Skin of body (tissue), 2 donors: ENCODE results near the gene TSSK3. TPM values are rescaled to one million over a fixed set of nuclear protein-coding genes. Genes with fewer than 3 reads are reported as not detected.
"Not testable (repeated sequence)": the region's sequence is repeated elsewhere in the genome, so short reads cannot be mapped to it uniquely, and the experiment has no call there.

ENCODE experiments used
- DNase-seq: peaks from one replicate; lab custom pipeline; 2025; lab: John Stamatoyannopoulos, UW
- total RNA-seq: library from RNA; depleted of rRNA; stranded (reverse); fragments of >200 nt; gene quantifications from one replicate; pipeline ENCODE4 v1.2.3, GENCODE V29; 2014

Gene TSSK3
- total RNA-seq, 1 donor from 2014 or later = 0.89 TPM

DNA sequence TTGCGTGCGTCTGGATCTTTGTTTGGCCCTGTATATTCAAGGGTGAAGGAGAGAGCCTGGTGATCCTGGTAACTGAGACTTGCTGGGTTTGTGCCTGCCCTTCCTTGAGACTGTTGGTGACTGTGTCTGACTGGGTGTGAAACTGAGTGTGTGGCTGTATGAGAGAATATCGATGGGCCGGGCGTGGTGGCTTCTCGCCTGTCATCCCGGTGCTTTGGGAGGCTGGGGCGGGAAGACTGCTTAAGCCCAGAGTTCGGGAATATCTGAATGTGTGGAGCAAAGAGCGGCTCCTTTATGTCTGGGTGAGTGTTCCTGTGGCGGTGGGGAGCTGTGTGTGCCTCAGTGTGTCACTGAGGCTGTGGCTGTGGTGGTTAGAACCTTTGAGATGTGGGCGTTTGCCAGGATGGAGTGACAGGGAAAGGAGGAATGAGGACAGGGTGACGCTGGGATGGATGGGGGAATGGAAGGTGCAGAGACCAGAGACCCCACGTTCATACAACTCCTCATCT is 23.6 kb upstream of the TSSK3 start:
- no peak for DNase-seq

GRCh38 chr1:32339363-32339978 is 22.9 kb upstream of the TSSK3 start:
- no peak for DNase-seq

- DNase-seq = no peak
Measured at GRCh38 chr1:32341186-32341757, 21.1 kb upstream of the TSSK3 start.

DNA sequence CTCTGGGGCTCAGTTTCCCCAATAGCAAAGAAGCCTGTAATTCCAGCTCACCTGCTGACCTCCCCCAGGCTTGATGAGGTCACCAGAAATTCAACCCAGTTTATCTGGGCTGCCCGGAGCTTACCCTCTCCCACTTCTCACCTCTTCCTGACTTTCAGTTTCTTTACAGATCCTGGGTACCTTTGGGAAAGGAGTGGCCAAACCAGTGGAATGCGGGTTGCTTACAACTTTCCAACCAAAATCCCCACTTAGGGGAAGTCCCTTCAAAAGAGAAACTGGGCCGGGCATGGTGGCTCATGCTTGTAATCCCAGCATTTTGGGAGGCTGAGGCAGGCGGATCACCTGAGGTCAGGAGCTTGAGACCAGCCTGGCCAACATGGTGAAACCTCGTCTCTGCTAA is 20.4 kb upstream of the TSSK3 start:
- DNase-seq = no peak

- DNase-seq = no peak
Measured at GRCh38 chr1:32342704-32343103, 19.6 kb upstream of the TSSK3 start.

- no peak for DNase-seq
Measured at GRCh38 chr1:32345289-32345827, 17.0 kb upstream of the TSSK3 start.

DNA sequence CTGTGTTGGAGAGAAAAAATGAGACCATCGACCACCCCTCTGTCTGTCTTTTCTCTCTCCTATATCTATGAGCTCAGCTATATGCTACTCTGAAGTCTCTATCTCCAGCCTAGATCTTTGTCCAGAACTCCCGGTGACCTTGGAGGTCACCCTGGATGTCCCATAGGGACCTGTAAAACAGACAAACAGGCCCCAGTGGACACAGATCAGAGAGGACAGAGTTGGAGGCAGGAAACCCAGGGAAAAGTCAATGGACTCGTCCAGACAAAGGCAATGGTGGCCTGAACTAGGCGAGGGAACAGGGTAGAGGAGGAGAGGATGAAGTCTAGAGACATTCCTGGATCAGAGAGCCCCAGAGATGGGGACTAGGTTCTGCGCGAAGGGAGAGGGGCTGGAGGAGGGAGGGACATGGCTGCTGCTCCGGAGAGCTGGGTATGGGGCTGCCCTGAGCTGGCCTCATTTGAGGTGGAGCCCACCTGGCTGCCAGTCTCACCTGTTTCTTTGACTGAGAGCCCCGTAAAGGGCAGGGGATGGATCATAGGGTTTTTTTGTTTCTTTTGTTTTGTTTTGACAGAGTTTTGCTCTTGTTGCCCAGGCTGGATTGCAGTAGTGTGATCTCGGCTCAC is 15.7 kb upstream of the TSSK3 start:
- no peak for DNase-seq

DNA sequence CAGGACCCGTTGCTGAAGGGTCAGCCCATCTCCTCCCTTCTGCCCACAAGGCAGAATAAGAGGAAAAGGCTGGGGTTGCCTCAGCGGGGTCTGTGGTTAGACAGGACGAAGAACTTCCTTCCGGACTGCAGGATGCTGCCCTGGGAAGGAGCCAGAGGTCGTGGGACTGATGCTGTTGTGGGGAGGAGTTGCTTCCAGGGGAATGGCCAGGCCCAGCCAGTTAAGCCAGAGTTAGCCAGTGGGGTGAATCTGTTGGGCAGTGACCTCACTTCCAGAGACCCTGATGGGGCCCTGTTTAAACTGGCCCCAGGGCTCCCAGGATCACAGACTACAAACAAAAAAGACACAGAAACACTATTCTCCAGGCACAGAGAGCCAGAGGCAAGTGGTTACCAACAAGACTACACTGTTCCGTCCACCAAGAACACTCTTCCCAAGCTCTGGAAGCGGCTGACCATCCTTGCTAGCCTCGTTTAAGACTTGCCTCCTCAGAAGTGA is 13.1 kb upstream of the TSSK3 start:
- DNase-seq = no peak

GRCh38 chr1:32350785-32351398 is 11.4 kb upstream of the TSSK3 start:
- DNase-seq = no peak

DNA sequence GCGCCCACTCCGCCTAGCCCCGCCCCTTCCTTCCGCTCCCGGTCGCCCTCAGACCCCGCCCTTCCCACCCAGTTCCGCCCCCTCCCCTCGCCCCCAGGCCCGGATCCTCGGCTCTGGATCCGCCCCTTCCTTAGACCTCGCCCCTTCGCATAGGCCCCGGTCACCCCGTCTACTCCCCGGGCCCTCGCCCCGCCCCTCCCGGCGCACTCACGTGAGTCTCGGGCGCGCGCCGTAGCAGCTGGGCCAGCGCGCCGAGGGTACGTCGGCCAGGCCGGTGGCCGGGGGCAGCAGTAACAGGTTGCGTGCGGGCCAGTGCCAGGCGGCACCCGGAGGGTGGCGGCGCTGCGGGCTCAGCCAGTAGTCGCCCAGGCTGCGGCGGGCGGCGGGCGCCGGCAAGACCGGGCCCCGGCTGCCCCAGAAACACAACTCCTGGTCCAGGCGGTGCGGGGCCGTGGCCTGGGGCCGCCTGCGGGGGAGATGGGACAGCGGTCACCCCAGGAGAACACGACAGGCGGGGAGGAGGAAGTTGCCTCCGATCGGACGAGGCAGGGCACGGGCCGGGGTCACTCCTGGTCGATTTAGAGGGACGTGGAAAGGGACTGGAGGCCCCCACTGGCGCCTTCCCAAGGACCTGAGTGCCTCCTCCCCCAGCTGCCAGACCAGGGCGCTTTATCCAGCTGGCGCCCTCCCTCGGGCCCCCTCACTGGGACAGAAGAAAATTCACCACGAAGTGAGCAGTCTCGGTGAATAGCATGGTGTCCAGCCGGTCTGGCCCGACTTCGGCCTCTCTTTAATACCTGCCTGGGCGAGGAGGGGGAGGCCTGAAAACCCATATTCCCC is 10.7 kb upstream of the TSSK3 start:
- DNase-seq = peak; percentile 94

DNA sequence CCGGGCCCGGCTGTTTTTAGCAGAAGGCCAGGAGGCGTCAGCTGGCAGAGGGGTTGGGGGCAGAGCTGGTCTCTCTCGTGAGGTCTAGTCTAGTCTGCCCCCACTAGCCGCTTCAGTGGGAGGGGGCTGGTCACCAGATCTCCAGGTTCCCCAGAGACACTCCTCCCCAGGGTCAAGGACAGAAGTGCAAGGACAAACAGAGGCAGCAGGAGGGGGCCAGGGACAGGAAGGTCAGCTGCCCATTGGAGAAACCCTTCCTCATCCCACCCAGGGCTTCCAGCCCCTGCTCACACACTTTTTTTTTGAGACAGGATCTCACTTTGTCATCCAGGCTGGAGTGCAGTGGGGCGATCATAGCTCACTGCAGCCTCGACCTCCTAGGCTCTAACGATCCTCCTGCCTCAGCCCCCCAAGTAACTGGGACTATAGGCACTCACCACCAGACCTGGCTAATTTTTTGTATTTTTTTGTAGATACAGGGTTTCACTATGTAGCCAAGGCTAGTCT is 10.0 kb upstream of the TSSK3 start:
- DNase-seq = no peak

DNA sequence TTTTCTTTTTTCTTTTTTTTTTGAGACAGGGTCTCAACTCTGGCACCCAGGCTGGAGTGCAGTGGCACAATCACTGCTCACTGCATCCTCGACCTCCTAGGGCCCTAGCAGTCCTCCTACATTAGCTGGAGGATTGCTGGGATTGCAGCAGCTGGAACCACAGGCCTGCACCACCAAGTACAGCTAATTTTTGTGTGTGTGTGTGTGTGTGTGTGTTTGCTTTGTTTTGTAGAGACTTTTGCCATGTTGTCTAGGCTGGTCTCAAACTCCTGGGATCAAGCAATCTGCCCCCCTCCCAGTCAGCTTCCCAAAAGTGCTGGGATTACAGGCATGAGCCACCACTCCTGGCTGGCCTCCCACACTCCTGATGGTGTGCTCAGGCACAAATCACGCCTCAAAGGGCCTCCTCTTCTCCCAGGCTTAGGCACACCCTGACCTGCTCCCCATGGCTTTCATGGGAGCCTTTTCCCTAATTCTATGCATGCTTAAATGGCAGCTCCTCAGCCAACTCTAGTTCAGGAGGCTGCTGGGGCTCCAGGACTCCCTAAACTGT is 9.4 kb upstream of the TSSK3 start:
- no peak for DNase-seq

GRCh38 chr1:32353431-32353830 is 8.9 kb upstream of the TSSK3 start:
- DNase-seq = no peak

DNA sequence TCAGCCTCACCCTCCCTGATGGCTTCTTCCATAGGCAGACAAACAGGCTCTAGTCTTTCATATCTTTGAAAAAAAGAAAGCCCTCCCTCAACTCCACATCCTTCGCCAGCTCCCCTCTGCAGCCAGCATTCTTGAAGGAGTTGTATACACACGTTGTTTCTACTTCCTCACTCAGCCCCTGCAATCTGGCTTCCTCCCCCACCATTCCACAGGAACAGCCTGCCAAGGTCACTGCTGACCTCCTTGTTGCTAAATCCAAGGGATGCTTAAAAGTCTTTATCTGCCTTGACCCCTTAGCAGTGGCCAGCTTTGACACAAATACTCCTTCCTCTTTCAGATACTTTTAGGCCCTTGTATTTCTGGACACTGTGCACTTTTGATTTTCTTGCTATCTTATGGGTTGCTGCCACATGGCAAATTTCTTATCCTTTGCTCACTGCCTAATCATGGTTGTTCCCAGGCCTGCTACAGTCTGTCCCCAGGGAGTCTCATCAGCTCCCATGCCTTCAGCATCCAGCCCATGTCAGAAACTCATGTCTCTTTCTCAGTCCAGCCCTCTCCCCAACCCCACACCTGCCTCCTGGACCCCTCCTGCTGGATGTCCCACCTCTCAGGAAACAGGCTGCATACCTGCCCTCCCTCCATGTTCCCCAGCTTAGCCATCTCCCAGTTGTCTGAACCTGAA is 8.3 kb upstream of the TSSK3 start:
- DNase-seq = no peak

- not testable (repeated sequence) for DNase-seq
Measured at GRCh38 chr1:32355778-32356177, 6.6 kb upstream of the TSSK3 start.

GRCh38 chr1:32356478-32356877 is 5.9 kb upstream of the TSSK3 start:
- DNase-seq = no peak

GRCh38 chr1:32357614-32358013 is 4.7 kb upstream of the TSSK3 start:
- no peak for DNase-seq

- no peak for DNase-seq
Measured at GRCh38 chr1:32358435-32358834, 3.9 kb upstream of the TSSK3 start.

- DNase-seq = no peak
Measured at GRCh38 chr1:32361308-32361673, 1.0 kb upstream of the TSSK3 start.
